HG03135 (cell line): ENCODE measurements around the gene CALCB.

Source experiments
- ATAC-seq: cut with Tn5 transposase; IDR thresholded peaks from one replicate; pipeline ENCODE4 v1.9.1; 2021; ENCODE audit warnings: mild to moderate bottlenecking, moderate library complexity; ENCODE audit not compliant: unreplicated experiment

CALCB gene

GRCh38 chr11:15074206-15075161 lies 1.1 kb downstream of the CALCB start:
- peak; percentile 95 for ATAC-seq

- no peak for ATAC-seq
These were observed 1.8 kb downstream of the CALCB start for GRCh38 chr11:15075162-15075526.

GRCh38 chr11:15091175-15091574 lies 17.8 kb downstream of the CALCB start:
- no peak for ATAC-seq

- no peak for ATAC-seq
These were observed 18.2 kb downstream of the CALCB start for GRCh38 chr11:15091625-15092024.

GRCh38 chr11:15093432-15093831 lies 20.0 kb downstream of the CALCB start:
- ATAC-seq: no peak

GRCh38 chr11:15095736-15096228 lies 22.4 kb downstream of the CALCB start:
- ATAC-seq: no peak

- no peak for ATAC-seq
These were observed 24.0 kb downstream of the CALCB start for GRCh38 chr11:15097411-15097810.

GRCh38 chr11:15099267-15099666 lies 25.9 kb downstream of the CALCB start:
- ATAC-seq: no peak

- ATAC-seq: no peak
These were observed 27.8 kb downstream of the CALCB start for GRCh38 chr11:15101072-15101709.

- ATAC-seq: no peak
These were observed 30.8 kb downstream of the CALCB start for GRCh38 chr11:15104166-15104565.

GRCh38 chr11:15106201-15106965 lies 33.0 kb downstream of the CALCB start:
- no peak for ATAC-seq

- ATAC-seq: peak; percentile 74
These were observed 34.5 kb downstream of the CALCB start for GRCh38 chr11:15107730-15108515.

- ATAC-seq: no peak
These were observed 35.3 kb downstream of the CALCB start for GRCh38 chr11:15108592-15109130.

GRCh38 chr11:15109602-15110001 lies 36.2 kb downstream of the CALCB start:
- no peak for ATAC-seq

- ATAC-seq: no peak
These were observed 37.8 kb downstream of the CALCB start for GRCh38 chr11:15111215-15111614.

- ATAC-seq: no peak
These were observed 38.7 kb downstream of the CALCB start for GRCh38 chr11:15112131-15112541.

GRCh38 chr11:15113381-15113780 lies 40.0 kb downstream of the CALCB start:
- ATAC-seq: peak; percentile 93

GRCh38 chr11:15114501-15115475 lies 41.4 kb downstream of the CALCB start, which contains the start of gene INSC:
TSS of gene INSC (plus strand) at chr11:15114923. CDS start at chr11:15149175, 34,252 bp downstream.
- no peak for ATAC-seq

- no peak for ATAC-seq
These were observed 42.3 kb downstream of the CALCB start for GRCh38 chr11:15115686-15116085.
